LNCAP (cell line): ENCODE data around the gene TSSK1B.

Experiments used
- CTCF ChIP-seq: fragments of 450-650 bp; IDR thresholded peaks from 2 replicates; pipeline ENCODE4 v1.5.1; 2017; ENCODE audit warnings: mild to moderate bottlenecking

TSSK1B gene

DNA sequence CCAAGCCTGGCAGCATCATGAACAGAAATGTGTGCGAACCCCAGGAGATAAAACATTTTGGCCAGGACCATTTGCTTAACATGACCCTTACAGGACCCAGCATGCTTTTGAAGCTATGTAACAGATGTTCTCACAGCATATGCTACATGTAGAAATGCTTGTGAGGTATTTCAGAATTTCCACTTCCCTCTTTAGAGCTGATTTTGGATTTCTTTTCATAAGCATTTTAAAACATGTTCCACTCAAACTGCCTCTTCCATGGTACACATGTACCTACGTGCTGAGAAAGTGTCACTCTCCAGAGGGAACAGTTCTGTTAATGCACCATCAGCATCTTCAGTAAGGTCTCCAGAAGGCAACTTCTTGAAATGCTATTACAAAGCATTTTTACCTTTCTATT lies 15.7 kb upstream of the TSSK1B start:
- TF ChIP-seq CTCF, result no peak

DNA sequence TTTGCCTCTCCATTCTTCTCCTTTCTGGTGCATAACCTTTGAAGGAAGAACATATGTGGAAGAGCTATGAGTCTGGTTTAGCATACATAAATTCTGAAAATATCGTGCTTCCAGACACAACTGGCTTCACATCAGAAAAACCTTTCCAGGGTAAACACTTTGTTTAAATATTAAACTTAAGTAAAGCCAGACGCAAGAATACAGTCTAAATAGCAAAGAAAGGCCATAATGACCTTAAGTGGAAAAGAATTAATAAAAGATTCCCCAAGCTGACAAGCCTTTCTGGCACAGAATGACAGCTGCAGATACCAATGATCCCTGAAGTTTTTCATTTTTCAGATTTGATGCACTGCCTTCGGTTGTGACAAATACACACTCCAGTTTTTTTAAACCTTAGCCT lies 13.5 kb upstream of the TSSK1B start:
- no peak for TF ChIP-seq CTCF

- TF ChIP-seq CTCF, result no peak
Measured at GRCh38 chr5:113447498-113448050, 12.8 kb upstream of the TSSK1B start.

DNA sequence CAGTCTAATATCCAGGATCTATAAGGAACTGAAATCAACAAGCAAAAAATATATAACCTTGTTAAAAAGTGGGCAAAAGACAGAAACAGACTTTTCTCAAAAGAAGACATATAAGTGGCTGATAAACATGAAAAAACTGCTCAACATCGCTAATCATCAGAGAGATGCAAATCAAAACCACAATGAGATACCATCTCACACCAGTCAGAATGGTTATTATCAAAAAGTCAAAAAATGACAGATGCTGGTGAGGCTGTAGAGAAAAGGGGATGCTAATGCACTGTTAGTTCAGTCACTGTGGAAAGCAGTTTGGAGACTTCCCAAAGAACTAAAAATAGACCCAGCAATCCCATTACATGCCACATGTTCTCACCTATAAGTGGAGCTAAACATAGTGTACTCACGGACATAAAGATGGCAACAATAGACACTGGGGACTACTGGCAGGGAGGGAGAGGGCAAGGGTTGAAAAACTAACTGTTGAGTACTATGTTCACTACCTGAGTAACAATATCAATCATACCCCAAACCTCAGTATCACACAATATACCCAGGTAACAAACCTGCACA lies 11.7 kb upstream of the TSSK1B start:
- no peak for TF ChIP-seq CTCF

- no peak for TF ChIP-seq CTCF
Measured at GRCh38 chr5:113437111-113437510, 2.3 kb upstream of the TSSK1B start.

- no peak for TF ChIP-seq CTCF
Measured at GRCh38 chr5:113435575-113435974, 786 bp upstream of the TSSK1B start.

DNA sequence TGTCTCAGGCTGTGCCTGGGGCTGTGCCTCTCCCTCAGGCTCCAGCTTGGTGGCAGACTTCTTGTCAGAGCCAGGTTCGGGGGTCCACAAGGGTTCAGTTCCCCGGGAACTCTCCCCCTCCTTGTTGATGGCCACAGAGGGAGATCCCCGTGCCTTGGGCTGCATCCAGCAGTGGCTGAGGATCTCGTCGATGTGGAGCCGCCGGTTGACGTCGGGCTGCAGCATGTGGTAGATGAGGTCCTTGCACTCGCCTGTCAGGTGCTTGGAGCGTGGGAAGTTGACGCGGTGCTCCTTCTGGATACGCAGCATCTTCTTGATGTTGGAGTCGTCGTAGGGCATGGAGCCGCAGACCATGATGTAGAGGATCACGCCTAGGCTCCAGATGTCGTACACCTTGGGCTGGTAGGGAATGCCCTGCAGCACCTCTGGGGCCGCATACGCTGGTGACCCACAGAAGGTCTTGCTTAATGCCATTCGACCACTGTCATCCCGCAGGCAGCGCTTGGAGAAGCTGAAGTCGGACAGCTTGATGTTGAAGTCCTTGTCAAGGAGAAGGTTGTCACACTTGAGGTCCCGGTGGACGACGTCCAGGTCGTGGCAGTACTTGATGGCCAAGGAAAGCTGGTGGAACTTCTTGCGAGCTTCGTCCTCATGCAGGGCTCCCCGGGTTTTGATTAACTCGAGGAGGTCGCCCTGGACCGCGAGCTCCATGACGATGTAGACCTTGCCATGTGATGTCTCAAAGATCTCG lies 752 bp downstream of the TSSK1B start:
- TF ChIP-seq CTCF, result no peak
